HepG2 (cell line): ENCODE measurements around the gene TP53I3. TPM values are rescaled to one million over a fixed set of nuclear protein-coding genes. Genes with fewer than 3 reads are reported as not detected.

Source experiments
- AHR ChIP-seq: IDR thresholded peaks from 2 replicates; pipeline ENCODE4 v1.6.1; 2018; ENCODE audit warnings: missing genetic modification reagents, missing compliant biosample characterization
- AKAP8 ChIP-seq: sonication (generic); formaldehyde crosslinking; IDR thresholded peaks from 2 replicates; pipeline ENCODE4 v1.5.1; 2020; ENCODE audit warnings: mild to moderate bottlenecking, missing genetic modification reagents
- ATF7 ChIP-seq, 2 experiments: fragments of 450-650 bp in 1 of 2; sonication (generic) in 1 of 2; formaldehyde crosslinking in 1 of 2; IDR thresholded peaks; 2 replicates each; pipeline versions ENCODE4 v1.4.0 to v1.6.1; 2016 to 2020; ENCODE audit warnings: antibody characterized with exemption in 1 of 2, mild to moderate bottlenecking in 1 of 2, missing genetic modification reagents in 1 of 2
- CHD4 ChIP-seq: fragments of 200-600 bp; sonication (generic); IDR thresholded peaks from 2 replicates; pipeline ENCODE4 v1.7.0; 2017; ENCODE audit warnings: mild to moderate bottlenecking, low read length, borderline replicate concordance
- GMEB1 ChIP-seq: sonication (generic); formaldehyde crosslinking; IDR thresholded peaks from 2 replicates; pipeline ENCODE4 v1.5.1; 2020; ENCODE audit warnings: missing genetic modification reagents, mild to moderate bottlenecking, borderline replicate concordance
- HOXA3 ChIP-seq: sonication (generic); formaldehyde crosslinking; IDR thresholded peaks from 2 replicates; pipeline ENCODE4 v1.5.0; 2020; ENCODE audit warnings: missing genetic modification reagents
- MEIS1 ChIP-seq: sonication (generic); formaldehyde crosslinking; IDR thresholded peaks from 2 replicates; pipeline ENCODE4 v1.9.0; 2021; ENCODE audit warnings: mild to moderate bottlenecking, missing genetic modification reagents, moderate library complexity, borderline replicate concordance
- NFATC3 ChIP-seq: sonication (generic); formaldehyde crosslinking; IDR thresholded peaks from 2 replicates; pipeline ENCODE4 v1.5.1; 2020; ENCODE audit warnings: mild to moderate bottlenecking, missing genetic modification reagents
- RARA ChIP-seq: IDR thresholded peaks from 2 replicates; pipeline ENCODE4 v1.6.1; 2016; ENCODE audit warnings: missing genetic modification reagents, missing compliant biosample characterization
- WIZ ChIP-seq: sonication (generic); formaldehyde crosslinking; IDR thresholded peaks from 2 replicates; pipeline ENCODE4 v1.5.1; 2020; ENCODE audit warnings: mild to moderate bottlenecking, missing genetic modification reagents
- ZFX ChIP-seq: sonication (generic); formaldehyde crosslinking; IDR thresholded peaks from 2 replicates; pipeline ENCODE4 v1.4.0; 2020; ENCODE audit warnings: mild to moderate bottlenecking, low read depth, missing genetic modification reagents, moderate library complexity
- ZKSCAN5 ChIP-seq: sonication (generic); formaldehyde crosslinking; IDR thresholded peaks from 2 replicates; pipeline ENCODE4 v1.5.1; 2020; ENCODE audit warnings: mild to moderate bottlenecking, missing genetic modification reagents
- ZNF30 ChIP-seq: sonication (generic); formaldehyde crosslinking; IDR thresholded peaks from 2 replicates; pipeline ENCODE4 v1.5.0; 2020; ENCODE audit warnings: mild to moderate bottlenecking, missing genetic modification reagents
- ZNF430 ChIP-seq: sonication (generic); formaldehyde crosslinking; IDR thresholded peaks from 2 replicates; pipeline ENCODE4 v1.9.0; 2021; ENCODE audit warnings: mild to moderate bottlenecking, missing genetic modification reagents
- ZNF839 ChIP-seq: sonication (generic); formaldehyde crosslinking; IDR thresholded peaks from 2 replicates; pipeline ENCODE4 v1.4.0; 2020; ENCODE audit warnings: missing genetic modification reagents, mild to moderate bottlenecking, borderline replicate concordance
- polyA plus RNA-seq, 8 experiments: library from polyadenylated mRNA; depleted of rRNA in 3 of 8; stranded (reverse) in 7 of 8; unstranded in 1 of 8; fragments of >200 nt; fragmentation: Illumina TruSeq in 4 of 8; extraction: Trizol in 4 of 8; gene quantifications; 2 replicates each; pipeline versions ENCODE4 v1.2.1 to v1.2.3, GENCODE V29; 2011 to 2016; ENCODE audit warnings: low read depth in 4 of 8, missing spikeins in 1 of 8, mixed read lengths in 1 of 8; ENCODE audit not compliant: insufficient read depth in 1 of 8
- total RNA-seq, 5 experiments: library from RNA; depleted of rRNA; stranded (reverse); fragments of >200 nt; fragmentation: Illumina TruSeq; extraction: Trizol; gene quantifications; 2 replicates each; pipeline ENCODE4 v1.2.3, GENCODE V29; 2016; ENCODE audit warnings: low read depth in 1 of 5
- TF ChIP-seq, protein P1 (sequence below): sonication (generic); formaldehyde crosslinking; IDR thresholded peaks from 2 replicates; pipeline ENCODE4 v1.9.0; 2021; ENCODE audit warnings: mild to moderate bottlenecking, missing genetic modification reagents
- TF ChIP-seq, protein P2 (sequence below): sonication (generic); formaldehyde crosslinking; IDR thresholded peaks from 2 replicates; pipeline ENCODE4 v1.5.0; 2020; ENCODE audit warnings: missing genetic modification reagents
- TF ChIP-seq, protein P3 (sequence below): IDR thresholded peaks from 2 replicates; pipeline ENCODE4 v1.6.1; 2016; ENCODE audit warnings: missing genetic modification reagents, missing compliant biosample characterization

Gene TP53I3
- total and polyA plus RNA-seq, 2 of the 13 experiments (the other 11 are each of a cell fraction or from before 2014, with no cell fraction given): 25.0 to 44.1 TPM

GRCh38 chr2:24049485-24050021, 35.1 kb downstream of the TP53I3 start, which contains the start of gene FKBP1B (continued):
- TF ChIP-seq, protein P1, sequence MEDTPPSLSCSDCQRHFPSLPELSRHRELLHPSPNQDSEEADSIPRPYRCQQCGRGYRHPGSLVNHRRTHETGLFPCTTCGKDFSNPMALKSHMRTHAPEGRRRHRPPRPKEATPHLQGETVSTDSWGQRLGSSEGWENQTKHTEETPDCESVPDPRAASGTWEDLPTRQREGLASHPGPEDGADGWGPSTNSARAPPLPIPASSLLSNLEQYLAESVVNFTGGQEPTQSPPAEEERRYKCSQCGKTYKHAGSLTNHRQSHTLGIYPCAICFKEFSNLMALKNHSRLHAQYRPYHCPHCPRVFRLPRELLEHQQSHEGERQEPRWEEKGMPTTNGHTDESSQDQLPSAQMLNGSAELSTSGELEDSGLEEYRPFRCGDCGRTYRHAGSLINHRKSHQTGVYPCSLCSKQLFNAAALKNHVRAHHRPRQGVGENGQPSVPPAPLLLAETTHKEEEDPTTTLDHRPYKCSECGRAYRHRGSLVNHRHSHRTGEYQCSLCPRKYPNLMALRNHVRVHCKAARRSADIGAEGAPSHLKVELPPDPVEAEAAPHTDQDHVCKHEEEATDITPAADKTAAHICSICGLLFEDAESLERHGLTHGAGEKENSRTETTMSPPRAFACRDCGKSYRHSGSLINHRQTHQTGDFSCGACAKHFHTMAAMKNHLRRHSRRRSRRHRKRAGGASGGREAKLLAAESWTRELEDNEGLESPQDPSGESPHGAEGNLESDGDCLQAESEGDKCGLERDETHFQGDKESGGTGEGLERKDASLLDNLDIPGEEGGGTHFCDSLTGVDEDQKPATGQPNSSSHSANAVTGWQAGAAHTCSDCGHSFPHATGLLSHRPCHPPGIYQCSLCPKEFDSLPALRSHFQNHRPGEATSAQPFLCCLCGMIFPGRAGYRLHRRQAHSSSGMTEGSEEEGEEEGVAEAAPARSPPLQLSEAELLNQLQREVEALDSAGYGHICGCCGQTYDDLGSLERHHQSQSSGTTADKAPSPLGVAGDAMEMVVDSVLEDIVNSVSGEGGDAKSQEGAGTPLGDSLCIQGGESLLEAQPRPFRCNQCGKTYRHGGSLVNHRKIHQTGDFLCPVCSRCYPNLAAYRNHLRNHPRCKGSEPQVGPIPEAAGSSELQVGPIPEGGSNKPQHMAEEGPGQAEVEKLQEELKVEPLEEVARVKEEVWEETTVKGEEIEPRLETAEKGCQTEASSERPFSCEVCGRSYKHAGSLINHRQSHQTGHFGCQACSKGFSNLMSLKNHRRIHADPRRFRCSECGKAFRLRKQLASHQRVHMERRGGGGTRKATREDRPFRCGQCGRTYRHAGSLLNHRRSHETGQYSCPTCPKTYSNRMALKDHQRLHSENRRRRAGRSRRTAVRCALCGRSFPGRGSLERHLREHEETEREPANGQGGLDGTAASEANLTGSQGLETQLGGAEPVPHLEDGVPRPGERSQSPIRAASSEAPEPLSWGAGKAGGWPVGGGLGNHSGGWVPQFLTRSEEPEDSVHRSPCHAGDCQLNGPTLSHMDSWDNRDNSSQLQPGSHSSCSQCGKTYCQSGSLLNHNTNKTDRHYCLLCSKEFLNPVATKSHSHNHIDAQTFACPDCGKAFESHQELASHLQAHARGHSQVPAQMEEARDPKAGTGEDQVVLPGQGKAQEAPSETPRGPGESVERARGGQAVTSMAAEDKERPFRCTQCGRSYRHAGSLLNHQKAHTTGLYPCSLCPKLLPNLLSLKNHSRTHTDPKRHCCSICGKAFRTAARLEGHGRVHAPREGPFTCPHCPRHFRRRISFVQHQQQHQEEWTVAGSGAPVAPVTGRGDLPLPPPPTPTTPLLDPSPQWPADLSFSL (CRISPR knock-in tag): 0 out of 2 replicates have a peak, but pooled peaks have one; percentile 15
- TF ChIP-seq ZNF30 (CRISPR knock-in tag) (no peak), ATF7 (IDR thresholded peaks at IDR 0.05) (no peak), ATF7 (CRISPR knock-in tag; IDR thresholded peaks at IDR 0.05) (no peak), AKAP8 (CRISPR knock-in tag) (no peak), ZFX (CRISPR knock-in tag) (peak; percentile 13), AHR (CRISPR knock-in tag) (no peak), WIZ (CRISPR knock-in tag) (no peak), RARA (CRISPR knock-in tag) (no peak), CHD4 (no peak), NFATC3 (CRISPR knock-in tag) (no peak), HOXA3 (no peak), MEIS1 (no peak), ZNF839 (CRISPR knock-in tag) (no peak), GMEB1 (CRISPR knock-in tag) (no peak), ZKSCAN5 (CRISPR knock-in tag) (no peak), ZNF430 (CRISPR knock-in tag) (0 out of 2 replicates have a peak, but pooled peaks have one; percentile 44)
- TF ChIP-seq, protein P2, sequence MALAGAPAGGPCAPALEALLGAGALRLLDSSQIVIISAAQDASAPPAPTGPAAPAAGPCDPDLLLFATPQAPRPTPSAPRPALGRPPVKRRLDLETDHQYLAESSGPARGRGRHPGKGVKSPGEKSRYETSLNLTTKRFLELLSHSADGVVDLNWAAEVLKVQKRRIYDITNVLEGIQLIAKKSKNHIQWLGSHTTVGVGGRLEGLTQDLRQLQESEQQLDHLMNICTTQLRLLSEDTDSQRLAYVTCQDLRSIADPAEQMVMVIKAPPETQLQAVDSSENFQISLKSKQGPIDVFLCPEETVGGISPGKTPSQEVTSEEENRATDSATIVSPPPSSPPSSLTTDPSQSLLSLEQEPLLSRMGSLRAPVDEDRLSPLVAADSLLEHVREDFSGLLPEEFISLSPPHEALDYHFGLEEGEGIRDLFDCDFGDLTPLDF (CRISPR knock-in tag): no peak
- TF ChIP-seq, protein P3, sequence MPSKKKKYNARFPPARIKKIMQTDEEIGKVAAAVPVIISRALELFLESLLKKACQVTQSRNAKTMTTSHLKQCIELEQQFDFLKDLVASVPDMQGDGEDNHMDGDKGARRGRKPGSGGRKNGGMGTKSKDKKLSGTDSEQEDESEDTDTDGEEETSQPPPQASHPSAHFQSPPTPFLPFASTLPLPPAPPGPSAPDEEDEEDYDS (CRISPR knock-in tag): peak; percentile 84
